ENCODE results near the gene AREL1. TPM values are rescaled to one million over a fixed set of nuclear protein-coding genes. Genes with fewer than 3 reads are reported as not detected.

The AREL1 gene
- total and polyA plus RNA-seq, 10 of the 15 experiments (the other 5 are each of a cell fraction or from before 2014, with no cell fraction given), result 6.2 to 40.4 (median 23.7) TPM

GRCh38 chr14:74641601-74642391 lies 71.1 kb downstream of the AREL1 start (continued):
- TF ChIP-seq ETV6 (conservative IDR thresholded peaks at IDR 0.05 in 1 of 2, IDR thresholded peaks at IDR 0.05 in 1 of 2; ENCODE audit: borderline replicate concordance in 1 of 2, low read depth in 1 of 2), result no peak

DNA sequence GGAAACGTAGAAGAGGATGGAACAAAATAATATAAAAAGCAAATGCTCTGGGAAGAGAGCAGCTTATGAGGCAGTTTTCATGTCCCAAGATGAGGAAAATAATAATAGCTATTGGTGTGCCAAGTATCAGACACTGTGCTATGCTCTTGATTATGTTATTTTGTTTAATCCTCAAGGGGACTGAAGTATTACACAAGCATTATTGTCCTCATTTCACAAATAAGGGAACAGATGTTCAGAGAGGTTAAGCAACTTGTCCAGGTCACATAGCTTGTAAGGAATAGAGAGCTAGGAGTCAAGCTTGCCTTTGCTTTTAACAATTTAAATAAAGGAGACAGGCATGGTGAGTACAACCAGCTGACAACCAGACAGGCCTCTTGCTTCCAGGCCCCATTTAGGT lies 73.9 kb downstream of the AREL1 start:
- DNase-seq (ENCODE audit: low read depth, low spot score), result no peak
- Histone ChIP-seq H3K4me3 (no peak overlapping the region), H2AFZ (ENCODE audit: control insufficient read depth, low read depth, low read length) (no peak overlapping the region), H3K9me3 (replicated peaks; ENCODE audit: control insufficient read depth, insufficient read depth, low read length) (no peaks in the 10 kb centered on the region), H3K27ac (ENCODE audit: control insufficient read depth, insufficient read depth) (no peak overlapping the region), H3K4me2 (ENCODE audit: control insufficient read depth, insufficient read depth) (no peak overlapping the region), H3K9ac (ENCODE audit: control insufficient read depth, insufficient read depth, low read length) (no peak overlapping the region), H3K27me3 (replicated peaks in 1 of 2; ENCODE audit: control insufficient read depth in 2 of 2, insufficient read depth in 2 of 2, low read length in 1 of 2) (peaks cover 0 to 1% of the 10 kb centered on the region in 2 experiments; a peak in 2 of 4 replicates), H3K79me2 (ENCODE audit: control insufficient read depth, insufficient read depth, low read length) (no peaks in the 10 kb centered on the region), H4K20me1 (ENCODE audit: control insufficient read depth, insufficient read depth) (no peaks in the 10 kb centered on the region), H3K36me3 (ENCODE audit: control insufficient read depth in 2 of 2, insufficient read depth in 2 of 2, low read length in 1 of 2) (no peaks in the 10 kb centered on the region), H3K4me1 (ENCODE audit: control insufficient read depth, insufficient read depth, low read length) (no peaks in the 10 kb centered on the region)
- FAIRE-seq, result no peak
- intact Hi-C loops (cut with micrococcal nuclease; ENCODE audit: unreplicated experiment), result no loop called here
- TF ChIP-seq E4F1 (IDR thresholded peaks at IDR 0.05; ENCODE audit: borderline replicate concordance, partially characterized antibody) (no peak), MTA3 (IDR thresholded peaks at IDR 0.05; ENCODE audit: borderline replicate concordance, low read length) (no peak), BCL11A (IDR thresholded peaks at IDR 0.05; ENCODE audit: low read depth, low read length) (no peak), BMI1 (IDR thresholded peaks at IDR 0.05; ENCODE audit: borderline replicate concordance) (no peak)
- SMC1A ChIA-PET (ENCODE audit: uncharacterized antibody, unreplicated experiment), result interaction anchor here (0.9 to 1.8 kb wide), 2 partner anchors 21 to 30 kb away, joined by 3 to 7 read pairs; no protein-coding TSS in a partner anchor
- no peak for ATAC-seq
- BruUV-seq (replicated peaks), result no TSS peak
- CTCF ChIA-PET, result interaction anchor here (1.3 to 1.9 kb wide), 4 partner anchors 21 to 30 kb away, joined by 5 to 9 read pairs (median 6); partner anchors contain the start of gene LTBP2
- POLR2A ChIA-PET, result no interaction called here
- in situ Hi-C loops (cut with MboI), result no loop called here
- 73% methylated on average over 1 of the region's 1 CpG for WGBS (ENCODE audit: insufficient coverage, insufficient replicate concordance, low lambda C conversion rate, missing lambda C conversion rate)
- RAD21 ChIA-PET (ENCODE audit: unreplicated experiment), result interaction anchor here (1.0 to 1.3 kb wide), 2 partner anchors 21 to 30 kb away, joined by 3 to 4 read pairs; no protein-coding TSS in a partner anchor

Measured in GM12878 (cell line).